Heart left ventricle (tissue), 16 donors: Measurements from ENCODE around the gene PSMD9. TPM values are rescaled to one million over a fixed set of nuclear protein-coding genes. Genes with fewer than 3 reads are reported as not detected.
A peak's percentile ranks its signal among the peaks of the same experiment; 100 is the strongest.

Experiments used
- ATAC-seq, 4 donors: fragments of 200-7000 bp; cut with Tn5 transposase; one replicate each; pipeline ENCODE4 v1.9.1; 2020 to 2022; ENCODE audit warnings: moderate library complexity in 4 of 4, mild to moderate bottlenecking in 3 of 4, moderate number of reproducible peaks in 1 of 4
- DNase-seq, 5 donors: peaks; one replicate each; pipeline ENCODE4 v3.0.0-alpha.2; 2020
- H3K27ac ChIP-seq, 12 donors: fragments of 200-600 bp; sonication (generic) in 4 of 12; one replicate each; pipeline versions ENCODE4 v1.5.0 to v1.8.0; 2016 to 2022; ENCODE audit warnings: mild to moderate bottlenecking in 2 of 12
- H3K27me3 ChIP-seq, 9 donors: fragments of 200-600 bp; sonication (generic) in 2 of 9; one replicate each; pipeline versions ENCODE4 v1.5.1 to v1.8.0; 2016 to 2022; ENCODE audit warnings: mild to moderate bottlenecking in 3 of 9
- H3K36me3 ChIP-seq, 9 donors: fragments of 200-600 bp; sonication (generic) in 2 of 9; one replicate each; pipeline versions ENCODE4 v1.5.0 to v1.8.0; 2018 to 2022; ENCODE audit warnings: mild to moderate bottlenecking in 2 of 9
- H3K4me1 ChIP-seq, 12 donors: fragments of 200-600 bp; sonication (generic) in 4 of 12; one replicate each; pipeline versions ENCODE4 v1.5.0 to v1.8.0; 2016 to 2022; ENCODE audit warnings: mild to moderate bottlenecking in 3 of 12
- H3K4me3 ChIP-seq, 12 donors: fragments of 200-600 bp; sonication (generic) in 4 of 12; one replicate each; pipeline versions ENCODE4 v1.5.0 to v1.8.0; 2017 to 2022; ENCODE audit warnings: mild to moderate bottlenecking in 9 of 12, moderate library complexity in 4 of 12
- H3K9me3 ChIP-seq, 12 donors: fragments of 200-600 bp; sonication (generic) in 4 of 12; one replicate each; pipeline versions ENCODE4 v1.5.0 to v1.8.0; 2016 to 2022; ENCODE audit warnings: mild to moderate bottlenecking in 1 of 12
- CTCF ChIP-seq, 12 donors: fragments of 200-600 bp; sonication (generic) in 4 of 12; IDR thresholded peaks; one replicate each; pipeline versions ENCODE4 v1.5.0 to v1.8.0; 2018 to 2022; ENCODE audit warnings: antibody characterized with exemption in 12 of 12, mild to moderate bottlenecking in 5 of 12
- POLR2A ChIP-seq, 2 donors: fragments of 450-650 bp; IDR thresholded peaks; one replicate each; pipeline ENCODE4 v1.6.1; 2017; ENCODE audit warnings: antibody characterized with exemption in 2 of 2, mild to moderate bottlenecking in 2 of 2, moderate library complexity in 2 of 2
- WGBS, 4 donors: extraction: QIAGEN DNeasy Blood & Tissue Kit in 2 of 4; methylation state at CpG; one replicate each; pipeline versions ENCODE4 v1.1.5 to v1.1.7; 2013 to 2018; 5-methylcytosine and 5-hydroxymethylcytosine counted together
- intact Hi-C, 10 donors: fragments of 100-400 bp; cut with DNase I; formaldehyde crosslinking; loops; one replicate each; pipeline versions ENCODE4 v1.11.1 to v1.14.2; 2022
- polyA plus RNA-seq, 2 donors: library from polyadenylated mRNA; stranded (reverse); fragments of 200-250 nt; gene quantifications; one replicate each; pipeline ENCODE4 v1.2.3, GENCODE V29; 2013
- total RNA-seq, 9 donors: library from RNA; depleted of rRNA in 2 of 9; stranded (reverse); fragments of >200 nt in 2 of 9; fragmentation: NEBNext Ultra II Directional in 3 of 9; extraction: Animal tissue kit (Norgen Biotek cat#: 25700) in 3 of 9; gene quantifications; one replicate each; pipeline versions ENCODE4 v1.1.0 to v1.2.4, GENCODE V29; 2016 to 2023
- donor health status: ischemic (EF 13 %, LVEDD 7.1; RV severe dilation, severe dysfunction).
- donor health status: healthy with polysubstance abuse.
- donor health status: DM: no; HTN: yes; CAD: no.
- donor health status: DM: no; HTN: no; CAD: no.
- donor health status: ischemic (EF 25% LVEDD 6.9; RV normal size, moderate dysfunction).
- donor health status: ischemic (EF 25% LVEDD 5.7; RV mildly dilated, moderate dysfunction).
- donor health status: healthy.
- donor health status: DM: yes; HTN: yes; CAD: no.
- donor health status: ischemic (EF 35%, LVEDD 5.7; RV mildly dilated, moderate dysfunction).
- donor health status: nonischemic (EF 11% LVEDD 7.7; RV severe dilation, severe dysfunction).
- donor health status: DM: yes; HTN: yes; CAD: no.
- donor health status: PGD.
- donor health status: ischemic (EF 29% LVEDD 5.4; RV normal size, mild dysfunction).
- donor health status: nonischemic (EF 23%, LVEDD 6.1; RV moderate dilation, normal function).

PSMD9 gene
- total and polyA plus RNA-seq, 11 donors, result 24.8 to 133 (median 37.9) TPM

- Histone ChIP-seq H3K36me3 (no peaks in the 10 kb centered on the region), H3K27me3 (no peaks in the 10 kb centered on the region), H3K9me3 (no peaks in the 10 kb centered on the region), H3K4me1 (peaks cover 0 to 19% (median 13%) of the 10 kb centered on the region in 12 donors), H3K4me3 (no peak overlapping the region), H3K27ac (peak overlapping the region in 2 of 12 donors; percentile 84 to 85)
- intact Hi-C loops, result no loop called here
- no peak for ATAC-seq
- 80 to 86% (median 84%) methylated on average over 11 of the region's 11 CpGs for WGBS, 4 donors
- no peak for DNase-seq
- no peak for TF ChIP-seq CTCF (IDR thresholded peaks at IDR 0.05)
- TF ChIP-seq POLR2A (IDR thresholded peaks at IDR 0.05), result no peak
These were observed 31.0 kb upstream of the PSMD9 start for GRCh38 chr12:121857322-121858246.

- TF ChIP-seq CTCF (IDR thresholded peaks at IDR 0.05) (no peak), POLR2A (IDR thresholded peaks at IDR 0.05) (no peak)
- H3K9me3 ChIP-seq, result no peaks in the 10 kb centered on the region
- no peak overlapping the region for H3K4me3 ChIP-seq
- no peak for ATAC-seq
- 89 to 93% (median 90%) methylated on average over 10 of the region's 10 CpGs for WGBS, 4 donors
- intact Hi-C loops, result no loop called here
- H3K27ac ChIP-seq, result peak overlapping the region; percentile 52 to 87 (median 79)
- no peak for DNase-seq
- no peaks in the 10 kb centered on the region for H3K27me3 ChIP-seq
- peaks cover 0 to 19% (median 13%) of the 10 kb centered on the region in 12 donors for H3K4me1 ChIP-seq
- no peaks in the 10 kb centered on the region for H3K36me3 ChIP-seq
These were observed 30.3 kb upstream of the PSMD9 start for GRCh38 chr12:121858318-121858661.

- Histone ChIP-seq H3K4me3 (peak within 1 kb of the TSS in 1 of 12 donors; percentile 1), H3K9me3 (no peaks in the 10 kb centered on the region), H3K36me3 (no peaks in the 10 kb centered on the region), H3K27ac (peak within 1 kb of the TSS; percentile 52 to 87 (median 79)), H3K4me1 (peaks cover 0 to 19% (median 13%) of the 10 kb centered on the region in 12 donors), H3K27me3 (no peaks in the 10 kb centered on the region)
- 49 to 62% (median 53%) methylated on average over 13 to 16 of the region's 16 CpGs for WGBS, 4 donors
- intact Hi-C loops, result no loop called here
- ATAC-seq, result peak; percentile 91 to 94 (median 92)
- TF ChIP-seq CTCF (IDR thresholded peaks at IDR 0.05) (no peak), POLR2A (IDR thresholded peaks at IDR 0.05) (no peak)
- DNase-seq, result peak; percentile 65 to 80 (median 73)
These were observed 29.7 kb upstream of the PSMD9 start, which contains the start of gene HPD for GRCh38 chr12:121858662-121859572. Gene HPD (minus strand): TSS chr12:121858859. CDS start chr12:121858823, 36 bp downstream.
